Naive thymus-derived CD8-positive, alpha-beta T cell (primary cell): ENCODE measurements around the gene LCN15. TPM values are rescaled to one million over a fixed set of nuclear protein-coding genes. Genes with fewer than 3 reads are reported as not detected.

Experiments used
- ATAC-seq, 2 donors: fragments of 150-1000 bp; cut with Tn5 transposase in 1 of 2; sonication (Bioruptor Pico), chemical (Tn5 transposase) in 1 of 2; 1 replicate in 1 of 2; 2 replicates in 1 of 2; pipeline ENCODE4 v1.10.0; 2021; ENCODE audit warnings: mild to moderate bottlenecking in 2 of 2, moderate library complexity in 2 of 2
- POLR2A ChIA-PET: fragments of 350-600 bp; sonication (Branson Sonifier 250); formaldehyde crosslinking; loops from one replicate; lab custom pipeline; 2021; ENCODE audit warnings: antibody characterized with exemption; lab: Charles Lee
- DNase-seq, 10 donors: peaks; one replicate each; pipeline versions ENCODE4 v3.0.0 to v3.0.0-alpha.2; 2020 to 2022
- H3K27ac Mint-ChIP-seq, 10 donors: one replicate each; pipeline ENCODE4 v1.8.0; 2020 to 2022; ENCODE audit warnings: mild to moderate bottlenecking in 10 of 10, mixed read lengths in 10 of 10, moderate library complexity in 4 of 10, inconsistent platforms in 1 of 10
- H3K27me3 Mint-ChIP-seq, 5 donors: one replicate each; pipeline ENCODE4 v1.8.0; 2021 to 2022; ENCODE audit warnings: mixed read lengths in 5 of 5
- H3K36me3 Mint-ChIP-seq, 3 donors: one replicate each; pipeline ENCODE4 v1.8.0; 2020 to 2022; ENCODE audit warnings: mixed read lengths in 3 of 3, mild to moderate bottlenecking in 2 of 3, inconsistent platforms in 1 of 3
- H3K4me1 Mint-ChIP-seq, 4 donors: one replicate each; pipeline ENCODE4 v1.8.0; 2021 to 2022; ENCODE audit warnings: mixed read lengths in 4 of 4
- H3K4me3 Mint-ChIP-seq, 10 donors: one replicate each; pipeline ENCODE4 v1.8.0; 2020 to 2022; ENCODE audit warnings: mild to moderate bottlenecking in 10 of 10, mixed read lengths in 10 of 10, moderate library complexity in 6 of 10, inconsistent platforms in 1 of 10
- H3K9me3 Mint-ChIP-seq, 9 donors: one replicate each; pipeline ENCODE4 v1.8.0; 2020 to 2022; ENCODE audit warnings: mixed read lengths in 9 of 9, mild to moderate bottlenecking in 3 of 9, inconsistent platforms in 1 of 9, moderate library complexity in 1 of 9
- polyA plus RNA-seq, 3 donors: library from polyadenylated mRNA; unstranded; fragments of 300-500 nt; fragmentation: Illumina TruSeq; gene quantifications; one replicate each; pipeline ENCODE4 v1.2.3, GENCODE V29; 2021
- total RNA-seq, 8 experiments: library from RNA in 2 of 8; stranded (reverse) in 2 of 8; gene quantifications; one replicate each; pipeline ENCODE4 v1.2.3 and lab custom pipeline; 2021 to 2026

The LCN15 gene, protein sequence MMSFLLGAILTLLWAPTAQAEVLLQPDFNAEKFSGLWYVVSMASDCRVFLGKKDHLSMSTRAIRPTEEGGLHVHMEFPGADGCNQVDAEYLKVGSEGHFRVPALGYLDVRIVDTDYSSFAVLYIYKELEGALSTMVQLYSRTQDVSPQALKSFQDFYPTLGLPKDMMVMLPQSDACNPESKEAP
- total RNA-seq (not detected), polyA plus RNA-seq (not detected), total RNA-seq (lab: John Stamatoyannopoulos, UW) (0 reads per million in 6 experiments)

DNA sequence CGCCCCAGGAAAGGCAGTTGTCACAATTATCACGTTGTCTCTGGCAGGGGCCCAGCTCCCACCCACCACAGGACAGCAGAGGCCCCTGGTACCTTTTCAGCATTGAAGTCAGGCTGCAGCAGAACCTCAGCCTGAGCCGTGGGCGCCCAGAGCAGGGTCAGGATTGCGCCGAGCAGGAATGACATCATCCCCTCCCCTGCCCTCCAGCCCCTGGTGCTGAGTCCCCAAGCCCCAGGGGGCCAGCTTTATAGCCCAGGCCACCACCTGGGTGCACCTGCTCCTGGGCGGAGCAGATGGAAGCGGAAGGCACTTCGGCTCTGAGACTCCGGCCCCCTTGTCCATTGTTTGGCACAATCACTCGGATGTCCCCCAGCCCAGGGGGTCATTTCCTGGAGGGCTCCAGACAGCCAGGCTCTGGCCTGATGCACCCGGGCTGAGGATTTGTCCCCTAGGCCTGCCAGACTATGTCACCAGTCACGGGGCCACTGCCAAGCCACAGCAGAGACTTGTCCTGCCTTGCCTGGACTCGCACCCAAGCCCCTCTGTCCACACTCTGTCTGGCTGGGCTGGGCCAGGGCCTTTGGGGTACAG is at the start of gene LCN15:
LCN15 (minus strand) TSS at position 218 of the 591 bp plus-strand sequence; CDS start at position 188, 30 bp downstream.
- Mint-ChIP-seq H3K4me3 (no peak within 1 kb of the TSS), H3K27ac (peak within 1 kb of the TSS in 3 of 10 donors; percentile 33 to 70 (median 44)), H3K9me3 (no peaks in the 10 kb centered on the region), H3K4me1 (peaks cover 0 to 22% (median 2%) of the 10 kb centered on the region in 4 donors), H3K27me3 (peaks cover 0 to 33% (median 12%) of the 10 kb centered on the region in 5 donors), H3K36me3 (no peaks in the 10 kb centered on the region)
- POLR2A ChIA-PET: no interaction called here
- DNase-seq (peak in 1 of 10 donors; percentile 34), ATAC-seq (no peak)

DNA sequence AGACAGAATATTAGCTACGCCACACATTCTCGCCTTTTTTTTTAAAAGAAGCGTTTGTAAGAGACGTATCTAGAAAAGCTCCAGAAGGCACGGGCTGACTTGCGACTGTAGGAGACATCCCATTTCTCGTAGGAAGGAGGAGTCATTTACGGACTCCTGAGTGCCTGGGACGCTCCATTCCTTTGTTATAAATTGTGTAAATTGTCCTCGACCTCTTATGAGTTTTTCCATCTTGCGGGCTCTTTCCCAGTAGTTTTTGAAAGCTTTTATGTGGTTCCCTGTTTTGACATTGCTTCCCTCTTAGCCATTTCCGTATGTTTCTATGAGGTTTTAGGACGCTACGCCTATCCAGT is 44.5 kb upstream of the LCN15 start:
- Mint-ChIP-seq H3K36me3 (peaks cover 0 to 21% (median 0%) of the 10 kb centered on the region in 3 donors), H3K27me3 (no peaks in the 10 kb centered on the region), H3K27ac (peak overlapping the region; percentile 1 to 88 (median 66)), H3K9me3 (no peaks in the 10 kb centered on the region), H3K4me3 (peak overlapping the region; percentile 75 to 89 (median 82)), H3K4me1 (peaks cover 19 to 59% (median 51%) of the 10 kb centered on the region in 4 donors)
- POLR2A ChIA-PET: interaction anchor here (0.8 to 4.2 kb wide), 7 partner anchors 9 to 415 kb away, joined by 3 to 44 read pairs (median 5); partner anchors contain the start of gene TMEM141
- DNase-seq: no peak
- ATAC-seq: no peak

DNA sequence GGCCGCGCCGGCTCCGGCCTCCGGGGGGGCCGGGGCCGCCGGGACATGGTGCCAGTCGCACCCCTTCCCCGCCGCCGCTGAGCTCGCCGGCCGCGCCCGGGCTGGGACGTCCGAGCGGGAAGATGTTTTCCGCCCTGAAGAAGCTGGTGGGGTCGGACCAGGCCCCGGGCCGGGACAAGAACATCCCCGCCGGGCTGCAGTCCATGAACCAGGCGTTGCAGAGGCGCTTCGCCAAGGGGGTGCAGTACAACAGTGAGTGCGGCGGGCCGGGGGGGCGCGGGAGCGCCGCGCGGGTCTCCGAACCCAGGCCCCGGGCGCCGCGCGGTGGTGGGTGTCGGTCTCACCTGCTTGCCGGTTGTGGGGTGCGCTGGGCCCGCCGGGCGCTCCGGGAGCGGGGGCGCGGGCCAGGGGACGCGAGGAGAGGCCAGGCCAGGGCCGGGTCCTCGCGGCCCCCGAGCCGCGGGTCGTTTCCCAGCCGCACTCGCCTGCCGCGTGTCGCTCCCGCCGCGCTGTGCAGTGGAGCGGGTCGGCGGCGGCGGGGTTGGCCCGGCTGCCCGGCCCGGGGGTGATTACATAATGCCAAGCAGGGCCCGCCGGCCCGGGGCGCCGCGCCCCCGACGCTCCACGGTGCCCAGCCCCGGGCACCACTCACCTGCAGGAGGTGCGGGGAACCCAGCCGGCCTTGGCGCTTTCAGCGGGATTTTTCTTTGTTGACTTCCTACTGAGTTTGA is 43.9 kb upstream of the LCN15 start:
- peaks cover 0 to 17% (median 0%) of the 10 kb centered on the region in 3 donors for H3K36me3 Mint-ChIP-seq
- H3K27me3 Mint-ChIP-seq: no peaks in the 10 kb centered on the region
- POLR2A ChIA-PET: interaction anchor here (0.5 to 4.2 kb wide), 21 partner anchors 9 to 432 kb away, joined by 3 to 44 read pairs (median 6); partner anchors contain the start of genes AJM1, CCDC183, MAN1B1 and PAXX
- peaks cover 19 to 54% (median 50%) of the 10 kb centered on the region in 4 donors for H3K4me1 Mint-ChIP-seq
- DNase-seq (peak in 9 of 10 donors; percentile 28 to 72 (median 43)), ATAC-seq (peak; percentile 62 to 64)
- H3K4me3 Mint-ChIP-seq: peak overlapping the region; percentile 75 to 89 (median 82)
- H3K9me3 Mint-ChIP-seq: no peaks in the 10 kb centered on the region
- H3K27ac Mint-ChIP-seq: peak overlapping the region; percentile 1 to 88 (median 74)

DNA sequence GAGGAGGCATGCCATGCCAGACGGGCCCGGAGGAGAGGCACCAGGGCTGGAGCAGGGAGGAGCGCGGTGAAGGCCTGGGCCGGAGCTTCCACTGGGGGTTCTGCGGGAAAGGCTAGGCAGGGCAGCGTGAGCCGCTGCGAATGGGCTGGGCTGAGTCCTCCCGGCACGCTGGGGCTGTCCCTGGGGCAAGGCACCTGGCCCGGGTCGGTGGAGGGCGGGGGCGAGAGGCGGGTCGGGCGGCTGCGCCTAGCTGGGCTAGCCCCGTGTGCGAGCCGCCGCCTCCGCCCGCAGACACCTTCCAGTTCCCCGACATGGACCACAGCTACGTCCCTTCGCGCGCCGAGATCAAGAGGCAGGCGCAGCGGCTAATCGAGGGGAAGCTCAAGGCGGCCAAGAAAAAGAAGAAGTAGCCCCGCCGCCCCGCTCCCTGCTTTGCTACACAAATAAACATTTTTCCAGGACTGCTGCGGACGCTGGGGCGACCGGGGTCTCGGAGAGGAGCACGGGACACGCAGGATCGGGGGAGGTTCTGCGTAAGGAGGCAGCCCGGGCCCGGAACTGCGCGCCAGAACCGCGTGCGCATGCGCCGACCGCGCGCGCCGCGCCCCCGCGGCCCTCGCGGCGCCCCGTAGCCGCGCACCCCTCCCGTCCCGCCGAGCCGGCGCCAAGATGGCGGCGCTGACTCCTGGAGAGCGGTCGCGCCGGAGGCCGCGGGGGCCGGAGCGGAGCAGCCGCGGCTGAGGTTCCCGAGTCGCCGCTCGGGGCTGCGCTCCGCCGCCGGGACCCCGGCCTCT is 43.2 kb upstream of the LCN15 start, which contains the start of gene RABL6:
RABL6 (plus strand) TSS at position 668 of the 794 bp plus-strand sequence. CDS start 249 bp downstream, outside the sequence.
- H3K4me1 Mint-ChIP-seq: peaks cover 16 to 48% (median 42%) of the 10 kb centered on the region in 4 donors
- peak; percentile 86 to 88 for ATAC-seq

DNA sequence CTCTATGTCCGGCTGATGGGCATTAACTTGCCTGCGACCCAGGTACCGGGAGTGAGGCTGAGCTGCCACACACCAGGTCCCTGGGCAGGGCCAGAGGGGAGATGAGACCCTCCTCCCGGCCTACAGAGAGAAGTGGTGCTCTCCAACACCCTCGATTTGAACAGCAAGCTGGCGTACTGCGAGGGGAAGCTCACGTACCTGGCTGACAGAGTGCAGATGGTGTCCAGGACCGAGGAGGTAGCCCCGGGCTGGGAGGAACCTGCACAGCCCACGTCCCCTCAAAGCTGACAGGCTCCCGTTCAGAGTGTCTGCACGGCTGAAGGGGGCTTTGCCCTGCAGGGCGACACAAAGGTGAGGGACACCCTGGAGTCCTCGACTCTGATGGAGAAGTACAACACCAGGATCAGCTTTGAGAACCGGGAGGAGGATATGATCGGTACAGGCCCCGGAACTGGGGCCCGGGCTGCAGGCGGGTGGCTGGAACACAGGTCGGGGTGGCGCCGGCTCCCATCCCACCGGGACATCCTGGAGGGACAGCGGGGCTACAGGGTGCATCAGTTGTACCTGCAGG is 42.4 kb upstream of the LCN15 start:
- Mint-ChIP-seq H3K36me3 (peaks cover 0 to 10% (median 0%) of the 10 kb centered on the region in 3 donors), H3K9me3 (no peaks in the 10 kb centered on the region), H3K27me3 (peaks cover 0 to 2% (median 0%) of the 10 kb centered on the region in 5 donors), H3K4me1 (peaks cover 16 to 42% (median 40%) of the 10 kb centered on the region in 4 donors), H3K4me3 (peak overlapping the region; percentile 84 to 94 (median 88)), H3K27ac (peak overlapping the region; percentile 69 to 97 (median 91))
- POLR2A ChIA-PET: interaction anchor here (0.9 to 4.2 kb wide), 21 partner anchors 8 to 434 kb away, joined by 3 to 44 read pairs (median 6); partner anchors contain the start of genes AJM1, C8G, CCDC183 and FBXW5
- DNase-seq (no peak), ATAC-seq (no peak)

More for the DNA sequence above, 43.2 kb upstream of the LCN15 start, which contains the start of gene RABL6:
- Mint-ChIP-seq H3K9me3 (no peaks in the 10 kb centered on the region), H3K36me3 (peaks cover 0 to 10% (median 0%) of the 10 kb centered on the region in 3 donors), H3K4me3 (peak within 1 kb of the TSS; percentile 84 to 94 (median 88)), H3K27ac (peak within 1 kb of the TSS; percentile 72 to 97 (median 92)), H3K27me3 (no peaks in the 10 kb centered on the region)
- POLR2A ChIA-PET: interaction anchor here (0.6 to 4.2 kb wide), 27 partner anchors 8 to 433 kb away, joined by 3 to 44 read pairs (median 6); partner anchors contain the start of genes AJM1, CCDC183, FBXW5 and MAN1B1
- peak; percentile 72 to 89 (median 84) for DNase-seq

DNA sequence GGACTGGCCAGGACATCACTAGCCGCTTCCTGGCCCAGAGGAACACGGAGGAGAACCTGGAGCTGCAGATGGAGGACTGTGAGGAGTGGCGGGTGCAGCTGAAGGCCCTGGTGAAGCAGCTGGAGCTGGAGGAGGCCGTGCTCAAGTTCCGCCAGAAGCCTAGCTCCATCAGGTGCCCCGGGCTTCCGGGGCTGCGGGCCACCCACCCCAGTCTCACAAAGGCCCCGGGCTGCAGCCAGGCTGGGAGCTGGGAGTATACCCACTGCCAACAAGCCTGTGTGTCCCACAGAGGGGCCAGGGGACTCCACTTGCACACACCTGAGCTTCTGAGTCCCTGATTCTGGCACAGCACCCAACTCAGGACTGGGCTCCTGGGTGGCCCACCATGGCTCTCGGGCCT is 41.7 kb upstream of the LCN15 start:
- Mint-ChIP-seq H3K36me3 (peaks cover 0 to 8% (median 0%) of the 10 kb centered on the region in 3 donors), H3K4me3 (peak overlapping the region; percentile 84 to 94 (median 88)), H3K27me3 (peaks cover 0 to 2% (median 0%) of the 10 kb centered on the region in 5 donors), H3K27ac (peak overlapping the region in 7 of 10 donors; percentile 25 to 93 (median 80)), H3K4me1 (peaks cover 16 to 46% (median 40%) of the 10 kb centered on the region in 4 donors), H3K9me3 (no peaks in the 10 kb centered on the region)
- ATAC-seq (no peak), DNase-seq (no peak)
- POLR2A ChIA-PET: interaction anchor here (0.9 to 4.2 kb wide), 9 partner anchors 7 to 223 kb away, joined by 3 to 44 read pairs (median 7); partner anchors contain the start of genes AJM1, C8G, FBXW5 and TMEM141

DNA sequence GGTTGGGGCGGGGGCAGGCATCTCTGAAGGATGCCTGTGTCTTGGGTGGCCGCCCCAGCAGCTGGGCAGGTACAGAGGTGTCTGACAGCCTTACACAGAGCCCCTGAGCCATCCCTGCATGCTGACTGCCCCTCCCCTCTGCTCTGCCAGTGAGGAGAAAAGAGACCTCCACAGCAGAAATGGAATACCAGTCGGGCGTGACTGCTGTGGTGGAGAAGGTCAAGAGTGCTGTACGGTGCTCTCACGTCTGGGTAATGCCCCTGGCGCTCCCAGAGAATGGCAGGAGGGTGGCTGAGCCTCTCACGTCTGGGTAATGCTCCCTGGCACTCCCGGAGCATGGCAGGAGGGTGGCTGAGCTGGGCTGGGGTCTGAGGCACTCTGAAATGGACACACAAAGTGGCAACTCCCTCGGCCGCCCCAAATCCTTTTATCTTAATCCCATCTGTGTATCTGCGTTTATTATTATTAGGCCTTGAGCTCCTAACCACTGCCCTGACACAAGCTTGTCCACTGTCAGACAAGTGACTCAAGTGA is 41.0 kb upstream of the LCN15 start:
- Mint-ChIP-seq H3K36me3 (peaks cover 0 to 5% (median 0%) of the 10 kb centered on the region in 3 donors), H3K27ac (peak overlapping the region in 2 of 10 donors; percentile 11 to 34), H3K27me3 (peaks cover 0 to 2% (median 0%) of the 10 kb centered on the region in 5 donors), H3K4me3 (peak overlapping the region in 9 of 10 donors; percentile 9 to 74 (median 51)), H3K4me1 (peaks cover 18 to 53% (median 42%) of the 10 kb centered on the region in 4 donors), H3K9me3 (no peaks in the 10 kb centered on the region)
- no peak for DNase-seq
- POLR2A ChIA-PET: interaction anchor here (0.6 to 4.2 kb wide), 3 partner anchors 13 to 197 kb away, joined by 3 to 44 read pairs (median 6); partner anchors contain the start of genes FBXW5 and TMEM141
- no peak for ATAC-seq

DNA sequence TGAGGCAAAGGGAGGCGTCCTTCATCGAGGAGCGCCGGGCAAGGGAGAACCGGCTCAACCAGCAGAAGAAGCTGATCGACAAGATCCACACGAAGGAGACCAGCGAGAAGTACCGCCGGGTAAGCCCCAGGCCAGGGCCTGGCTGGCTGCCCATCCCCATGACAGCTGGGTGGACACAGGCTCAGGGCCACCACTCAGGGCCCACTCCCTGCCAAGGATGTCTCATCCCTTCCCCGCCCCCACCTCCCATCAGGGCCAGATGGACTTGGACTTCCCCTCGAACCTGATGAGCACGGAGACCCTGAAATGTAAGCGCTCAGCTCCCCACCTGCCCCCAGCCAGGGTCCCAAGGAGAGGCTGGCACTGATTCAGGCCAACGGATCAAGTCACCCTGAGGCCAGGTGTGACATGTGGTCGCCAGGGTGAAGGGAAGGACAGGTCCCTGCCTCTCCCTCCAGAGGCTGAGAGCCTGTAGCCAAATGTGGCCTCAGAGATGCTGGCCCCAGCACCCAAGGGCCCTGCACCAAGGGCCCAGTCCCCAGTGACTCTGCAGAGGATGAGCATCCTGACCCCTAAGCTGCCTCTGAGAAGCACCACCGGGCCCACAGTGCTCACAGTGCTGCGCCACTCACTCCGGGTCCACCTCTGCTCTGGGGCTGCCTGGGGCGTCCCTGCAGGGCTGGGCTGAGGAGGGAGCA is 40.3 kb upstream of the LCN15 start:
- H3K36me3 Mint-ChIP-seq: peaks cover 0 to 2% (median 0%) of the 10 kb centered on the region in 3 donors
- peaks cover 0 to 2% (median 0%) of the 10 kb centered on the region in 5 donors for H3K27me3 Mint-ChIP-seq
- peaks cover 16 to 54% (median 38%) of the 10 kb centered on the region in 4 donors for H3K4me1 Mint-ChIP-seq
- peak overlapping the region in 2 of 10 donors; percentile 13 to 43 for H3K27ac Mint-ChIP-seq
- POLR2A ChIA-PET: interaction anchor here (0.6 to 0.8 kb wide), 2 partner anchors 13 to 198 kb away, joined by 3 read pairs; no protein-coding TSS in a partner anchor
- no peak for ATAC-seq
- no peak for DNase-seq
- H3K4me3 Mint-ChIP-seq: peak overlapping the region in 2 of 10 donors; percentile 22 to 59
- H3K9me3 Mint-ChIP-seq: no peaks in the 10 kb centered on the region

DNA sequence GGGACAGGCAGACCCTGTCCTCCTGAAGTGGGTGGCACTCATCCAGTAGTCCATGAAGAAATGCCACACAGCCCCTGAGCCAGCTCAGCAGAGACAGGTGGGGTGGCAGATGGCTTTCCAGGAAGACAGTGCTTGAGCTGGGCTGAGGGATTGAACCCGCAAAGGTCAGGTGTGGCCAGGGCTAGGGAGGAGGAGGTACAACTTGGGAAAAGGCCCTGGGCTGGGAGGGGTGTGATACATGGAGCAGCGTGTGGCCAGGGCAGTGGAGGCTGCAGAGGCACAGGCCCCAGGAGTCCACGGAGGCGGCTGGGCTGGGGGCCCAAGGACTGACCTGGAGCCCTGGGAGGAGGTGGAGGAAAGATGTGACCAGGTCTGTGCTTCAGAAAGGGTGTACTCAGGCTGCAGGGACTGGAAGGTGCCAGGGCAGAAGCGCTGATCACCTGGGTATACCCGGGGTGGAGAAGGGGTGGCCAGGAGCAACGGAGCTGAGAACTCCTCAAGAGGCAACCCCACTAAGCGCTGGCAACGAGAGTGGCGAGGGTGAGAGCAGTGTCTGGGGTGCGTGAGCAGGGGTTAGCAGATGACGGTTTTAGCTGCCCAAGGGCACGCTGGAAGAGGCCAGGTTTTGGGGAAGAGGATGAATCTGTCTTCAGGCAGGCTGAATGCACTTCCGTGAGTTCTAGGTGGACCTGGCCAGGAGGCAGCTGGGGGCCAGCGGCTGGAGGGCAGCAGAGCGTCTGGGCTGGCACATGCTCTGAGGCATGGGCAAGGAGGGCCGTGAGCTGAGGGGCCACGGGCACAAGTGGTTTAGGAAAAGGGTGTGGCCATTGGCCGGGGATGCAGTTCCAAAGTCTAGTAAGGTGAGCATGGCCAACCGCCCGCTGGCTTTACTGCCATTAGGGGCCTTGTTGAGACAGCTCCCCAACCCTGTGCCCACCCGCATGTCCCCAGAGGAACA is 39.5 kb upstream of the LCN15 start:
- ATAC-seq: no peak
- Mint-ChIP-seq H3K4me1 (peaks cover 12 to 50% (median 30%) of the 10 kb centered on the region in 4 donors), H3K4me3 (peak overlapping the region in 4 of 10 donors; percentile 22 to 62 (median 36)), H3K27me3 (peaks cover 0 to 2% (median 0%) of the 10 kb centered on the region in 5 donors), H3K27ac (peak overlapping the region in 3 of 10 donors; percentile 13 to 75 (median 43)), H3K9me3 (no peaks in the 10 kb centered on the region), H3K36me3 (no peaks in the 10 kb centered on the region)
- no peak for DNase-seq
- POLR2A ChIA-PET: interaction anchor here (0.8 kb wide), 1 partner anchor 12 kb away, joined by 3 read pairs; no protein-coding TSS in a partner anchor
